ENCODE results near the gene NT5C1B. TPM values are rescaled to one million over a fixed set of nuclear protein-coding genes. Genes with fewer than 3 reads are reported as not detected.

Gene NT5C1B
- total RNA-seq, 2 experiments from 2014 or later = not detected

DNA sequence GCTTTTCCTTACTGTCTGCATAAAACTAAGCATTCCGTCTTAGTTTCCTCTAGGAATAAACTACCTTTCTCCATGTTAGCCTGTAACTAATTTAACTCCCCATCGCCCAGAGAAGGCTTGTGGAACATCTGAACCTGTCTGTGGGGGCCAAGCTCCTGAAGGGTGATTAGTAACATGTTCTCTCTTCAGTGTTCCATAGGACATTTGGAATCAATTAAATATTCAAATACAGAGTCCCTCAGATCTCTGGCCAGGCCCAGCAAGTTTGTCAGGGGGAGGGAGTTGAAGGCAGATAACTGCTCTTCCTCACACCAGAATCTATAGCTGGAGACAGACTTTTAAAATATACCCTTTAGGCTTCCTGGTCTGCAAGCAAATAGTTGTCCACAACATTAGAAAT is 37.7 kb downstream of the NT5C1B start:
- TF ChIP-seq EZH2phosphoT487 (IDR thresholded peaks at IDR 0.05; ENCODE audit: borderline replicate concordance, low read depth, low read length) = no peak
- TF ChIP-seq, protein P1, sequence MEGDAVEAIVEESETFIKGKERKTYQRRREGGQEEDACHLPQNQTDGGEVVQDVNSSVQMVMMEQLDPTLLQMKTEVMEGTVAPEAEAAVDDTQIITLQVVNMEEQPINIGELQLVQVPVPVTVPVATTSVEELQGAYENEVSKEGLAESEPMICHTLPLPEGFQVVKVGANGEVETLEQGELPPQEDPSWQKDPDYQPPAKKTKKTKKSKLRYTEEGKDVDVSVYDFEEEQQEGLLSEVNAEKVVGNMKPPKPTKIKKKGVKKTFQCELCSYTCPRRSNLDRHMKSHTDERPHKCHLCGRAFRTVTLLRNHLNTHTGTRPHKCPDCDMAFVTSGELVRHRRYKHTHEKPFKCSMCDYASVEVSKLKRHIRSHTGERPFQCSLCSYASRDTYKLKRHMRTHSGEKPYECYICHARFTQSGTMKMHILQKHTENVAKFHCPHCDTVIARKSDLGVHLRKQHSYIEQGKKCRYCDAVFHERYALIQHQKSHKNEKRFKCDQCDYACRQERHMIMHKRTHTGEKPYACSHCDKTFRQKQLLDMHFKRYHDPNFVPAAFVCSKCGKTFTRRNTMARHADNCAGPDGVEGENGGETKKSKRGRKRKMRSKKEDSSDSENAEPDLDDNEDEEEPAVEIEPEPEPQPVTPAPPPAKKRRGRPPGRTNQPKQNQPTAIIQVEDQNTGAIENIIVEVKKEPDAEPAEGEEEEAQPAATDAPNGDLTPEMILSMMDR (conservative IDR thresholded peaks at IDR 0.05; ENCODE audit: low read length) = no peak
- peaks cover 5% of the 10 kb centered on the region; the same call in 1 of the 2 replicates for H3K79me2 ChIP-seq (ENCODE audit: insufficient read depth, low read depth, low read length)
- no TSS peak for BruUV-seq (replicated peaks)
- H3K4me2 ChIP-seq (ENCODE audit: low read length) = no peak overlapping the region
- ChIA-PET CTCF (ENCODE audit: unreplicated experiment) (no interaction called here), POLR2A (interaction anchor here (0.6 to 0.7 kb wide), 2 partner anchors 14 to 515 kb away, joined by 4 to 5 read pairs; no protein-coding TSS in a partner anchor)
- H3K9me3 ChIP-seq (ENCODE audit: low read length) = no peaks in the 10 kb centered on the region
- no peaks in the 10 kb centered on the region; the same call in 1 of the 2 replicates for H3K9me2 ChIP-seq (ENCODE audit: insufficient read depth, low read length)
- H4K20me1 ChIP-seq (ENCODE audit: insufficient read depth, low read length) = peaks cover 9% of the 10 kb centered on the region; the same call in 1 of the 2 replicates
- H3K4me1 ChIP-seq (ENCODE audit: insufficient read depth, low read length, poor library complexity, severe bottlenecking) = peaks cover 5% of the 10 kb centered on the region
- no peak overlapping the region for H3K4me3 ChIP-seq (ENCODE audit: low read depth, low read length, poor library complexity, severe bottlenecking)
- no peak for DNase-seq (ENCODE audit: low spot score)
- peaks cover 44% of the 10 kb centered on the region for H3K36me3 ChIP-seq (ENCODE audit: insufficient read depth, low read length)
- intact Hi-C loops (cut with micrococcal nuclease; ENCODE audit: unreplicated experiment) = no loop called here
- H2AFZ ChIP-seq (ENCODE audit: low read length) = no peak overlapping the region
- no peak overlapping the region for H3K27ac ChIP-seq (ENCODE audit: low read depth, low read length, poor library complexity, severe bottlenecking)

DNA sequence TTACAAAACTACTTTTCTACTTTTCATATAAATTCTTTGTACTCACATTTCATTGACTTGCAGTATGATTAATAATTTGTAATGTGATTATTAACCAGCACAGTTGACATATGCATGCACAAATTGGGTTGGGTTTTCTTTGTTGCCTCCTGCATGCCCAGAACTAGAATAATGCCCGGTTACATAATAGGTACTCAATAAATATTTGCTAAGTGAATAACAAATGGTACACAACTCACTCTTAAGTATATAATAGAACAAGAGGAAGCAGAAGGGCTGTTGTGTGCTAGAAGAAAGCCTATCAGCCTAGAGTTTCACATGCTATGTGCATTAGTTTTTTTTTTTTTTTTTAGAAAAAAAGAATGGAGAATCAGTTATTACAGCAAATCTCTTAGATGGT is 38.2 kb downstream of the NT5C1B start:
- Histone ChIP-seq H3K4me2 (ENCODE audit: low read length) (no peak overlapping the region), H4K20me1 (ENCODE audit: insufficient read depth, low read length) (peaks cover 9% of the 10 kb centered on the region; the same call in 1 of the 2 replicates), H3K9me3 (ENCODE audit: low read length) (no peaks in the 10 kb centered on the region), H3K36me3 (ENCODE audit: insufficient read depth, low read length) (peaks cover 41% of the 10 kb centered on the region), H3K27ac (ENCODE audit: low read depth, low read length, poor library complexity, severe bottlenecking) (no peak overlapping the region), H3K79me2 (ENCODE audit: insufficient read depth, low read depth, low read length) (peaks cover 5% of the 10 kb centered on the region; the same call in 1 of the 2 replicates), H3K4me3 (ENCODE audit: low read depth, low read length, poor library complexity, severe bottlenecking) (no peak overlapping the region), H2AFZ (ENCODE audit: low read length) (no peak overlapping the region), H3K4me1 (ENCODE audit: insufficient read depth, low read length, poor library complexity, severe bottlenecking) (peaks cover 9% of the 10 kb centered on the region), H3K9me2 (ENCODE audit: insufficient read depth, low read length) (no peaks in the 10 kb centered on the region; the same call in 1 of the 2 replicates)
- ChIA-PET POLR2A (interaction anchor here (0.6 to 0.7 kb wide), 2 partner anchors 14 to 515 kb away, joined by 4 to 5 read pairs; no protein-coding TSS in a partner anchor), CTCF (ENCODE audit: unreplicated experiment) (no interaction called here)
- intact Hi-C loops (cut with micrococcal nuclease; ENCODE audit: unreplicated experiment) = no loop called here
- BruUV-seq (replicated peaks) = no TSS peak
- DNase-seq (ENCODE audit: low spot score) = no peak
- TF ChIP-seq, protein P1 (conservative IDR thresholded peaks at IDR 0.05; ENCODE audit: low read length) = no peak
- no peak for TF ChIP-seq EZH2phosphoT487 (IDR thresholded peaks at IDR 0.05; ENCODE audit: borderline replicate concordance, low read depth, low read length)

DNA sequence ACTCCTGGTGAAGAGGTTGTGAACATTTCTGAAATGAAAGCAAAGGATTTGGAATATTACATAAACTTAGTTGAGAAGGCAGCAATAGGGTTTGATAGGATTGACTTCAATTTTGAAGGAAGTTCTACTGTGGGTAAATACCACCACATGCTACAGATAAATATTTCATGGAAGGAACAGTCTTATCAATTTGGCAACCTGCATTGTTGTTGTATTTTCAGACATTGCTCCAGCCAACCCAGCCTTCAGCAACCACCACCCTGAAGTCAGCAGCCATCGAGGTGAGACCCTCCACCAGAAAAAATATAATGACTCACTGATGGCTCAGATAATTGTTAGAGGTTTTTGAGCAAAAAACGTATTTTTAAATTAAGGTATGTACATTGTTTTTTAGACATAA is 38.9 kb downstream of the NT5C1B start:
- Histone ChIP-seq H4K20me1 (ENCODE audit: insufficient read depth, low read length) (peaks cover 9% of the 10 kb centered on the region; the same call in 1 of the 2 replicates), H2AFZ (ENCODE audit: low read length) (no peak overlapping the region), H3K4me1 (ENCODE audit: insufficient read depth, low read length, poor library complexity, severe bottlenecking) (peaks cover 13% of the 10 kb centered on the region), H3K4me2 (ENCODE audit: low read length) (no peak overlapping the region), H3K4me3 (ENCODE audit: low read depth, low read length, poor library complexity, severe bottlenecking) (no peak overlapping the region), H3K36me3 (ENCODE audit: insufficient read depth, low read length) (peaks cover 39% of the 10 kb centered on the region), H3K79me2 (ENCODE audit: insufficient read depth, low read depth, low read length) (peaks cover 5% of the 10 kb centered on the region; the same call in 1 of the 2 replicates), H3K9me3 (ENCODE audit: low read length) (no peaks in the 10 kb centered on the region), H3K27ac (ENCODE audit: low read depth, low read length, poor library complexity, severe bottlenecking) (no peak overlapping the region), H3K9me2 (ENCODE audit: insufficient read depth, low read length) (no peaks in the 10 kb centered on the region; the same call in 1 of the 2 replicates)
- ChIA-PET POLR2A (no interaction called here), CTCF (ENCODE audit: unreplicated experiment) (no interaction called here)
- intact Hi-C loops (cut with micrococcal nuclease; ENCODE audit: unreplicated experiment) = no loop called here
- no peak for TF ChIP-seq EZH2phosphoT487 (IDR thresholded peaks at IDR 0.05; ENCODE audit: borderline replicate concordance, low read depth, low read length)
- TF ChIP-seq, protein P1 (conservative IDR thresholded peaks at IDR 0.05; ENCODE audit: low read length) = no peak
- DNase-seq (ENCODE audit: low spot score) = no peak
- BruUV-seq (replicated peaks) = no TSS peak
